GM11168 (cell line): ENCODE results near the gene EEPD1.
"Not testable (repeated sequence)": the region's sequence is repeated elsewhere in the genome, so short reads cannot be mapped to it uniquely, and the experiment has no call there.

Experiments
- in situ Hi-C: fragments of 300-500 bp; cut with MboI; formaldehyde crosslinking; loops from one replicate; pipeline ENCODE4 v1.12.0; 2022; ENCODE audit warnings: low sequenced_read_pairs; ENCODE audit not compliant: unreplicated experiment

Gene EEPD1

GRCh38 chr7:36128448-36129047 lies 24.5 kb upstream of the EEPD1 start:
- in situ Hi-C loops = no loop called here

- in situ Hi-C loops = no loop called here
Measured at GRCh38 chr7:36129048-36129534, 24.0 kb upstream of the EEPD1 start.

GRCh38 chr7:36130236-36130945 lies 22.7 kb upstream of the EEPD1 start:
- in situ Hi-C loops = no loop called here

DNA sequence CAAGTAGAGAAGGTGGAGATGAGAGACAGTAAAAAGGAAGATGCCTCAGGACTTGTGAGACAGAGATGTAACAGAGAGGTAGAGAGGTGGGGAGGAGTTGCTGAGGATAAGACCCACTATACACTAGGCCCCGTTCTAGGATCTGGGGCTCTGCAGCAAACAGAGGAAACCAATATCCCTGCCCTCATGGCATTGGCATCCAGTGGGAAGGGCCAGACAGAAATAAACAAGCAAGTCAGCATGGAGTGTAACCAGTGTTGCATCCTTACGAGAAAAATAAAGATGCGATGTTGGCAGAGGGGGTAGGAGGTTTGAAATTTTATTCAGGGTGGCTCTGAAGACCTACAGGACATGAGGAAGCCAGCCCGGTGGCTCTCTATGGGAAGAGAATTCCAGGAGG lies 22.0 kb upstream of the EEPD1 start:
- in situ Hi-C loops = no loop called here

DNA sequence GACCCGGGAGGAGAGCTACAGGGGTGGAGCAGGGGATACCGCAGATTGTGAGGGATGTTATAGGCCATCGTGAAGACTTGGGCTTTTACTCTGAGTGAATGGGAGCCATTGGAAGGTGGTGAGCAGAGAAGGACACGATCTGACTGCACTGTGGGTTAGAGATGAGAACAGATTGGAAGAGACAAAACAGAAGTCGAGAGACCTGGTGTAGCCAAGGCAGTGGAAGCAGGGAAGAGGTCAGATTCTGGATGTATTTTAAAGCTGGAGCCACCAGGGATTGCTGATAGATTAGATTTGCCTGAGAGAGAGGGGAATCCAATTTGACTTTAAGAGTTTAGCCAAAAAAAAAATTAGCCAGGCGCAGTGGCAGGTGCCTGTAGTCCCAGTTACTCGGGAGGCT lies 21.6 kb upstream of the EEPD1 start:
- in situ Hi-C loops = no loop called here

DNA sequence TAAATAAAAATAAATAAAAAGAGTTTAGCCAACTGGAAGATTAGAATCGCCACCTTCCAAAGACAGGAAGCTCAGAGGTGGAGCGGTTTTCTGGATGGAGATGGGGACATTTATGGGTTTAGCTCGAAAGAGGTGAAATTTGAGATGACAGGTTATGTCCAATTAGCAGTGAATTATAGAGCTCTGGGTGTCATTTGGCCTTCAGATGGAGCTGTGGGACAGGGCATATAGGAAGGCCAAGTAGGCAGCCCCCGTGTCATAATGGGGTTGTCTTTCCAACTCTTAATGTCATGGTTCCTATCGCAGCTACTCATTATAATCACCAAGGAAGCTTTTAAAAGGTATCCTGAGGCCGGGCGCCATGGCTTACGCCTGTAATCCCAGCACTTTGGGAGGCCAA lies 21.0 kb upstream of the EEPD1 start:
- in situ Hi-C loops = no loop called here

DNA sequence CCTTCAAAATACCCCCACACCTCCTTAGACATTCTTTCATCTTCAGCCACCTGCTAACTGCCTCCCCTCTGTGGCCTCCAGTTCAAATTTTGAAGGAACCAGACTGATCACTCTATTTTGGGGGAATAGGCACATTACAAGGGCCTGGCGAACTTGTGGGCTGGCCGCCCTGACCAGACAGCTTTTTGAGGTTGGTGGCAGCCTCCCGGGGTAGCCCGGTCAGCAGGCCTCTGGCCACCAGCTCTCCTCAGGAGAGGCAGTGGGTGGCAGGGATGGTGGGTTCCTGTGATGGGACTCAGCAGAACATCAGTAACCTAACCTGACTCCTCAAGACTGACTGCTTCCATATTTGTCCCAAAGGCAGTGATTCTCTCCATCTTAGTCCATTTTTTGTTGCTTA lies 17.4 kb upstream of the EEPD1 start:
- in situ Hi-C loops = no loop called here

GRCh38 chr7:36137258-36137657 lies 15.8 kb upstream of the EEPD1 start:
- in situ Hi-C loops = no loop called here

DNA sequence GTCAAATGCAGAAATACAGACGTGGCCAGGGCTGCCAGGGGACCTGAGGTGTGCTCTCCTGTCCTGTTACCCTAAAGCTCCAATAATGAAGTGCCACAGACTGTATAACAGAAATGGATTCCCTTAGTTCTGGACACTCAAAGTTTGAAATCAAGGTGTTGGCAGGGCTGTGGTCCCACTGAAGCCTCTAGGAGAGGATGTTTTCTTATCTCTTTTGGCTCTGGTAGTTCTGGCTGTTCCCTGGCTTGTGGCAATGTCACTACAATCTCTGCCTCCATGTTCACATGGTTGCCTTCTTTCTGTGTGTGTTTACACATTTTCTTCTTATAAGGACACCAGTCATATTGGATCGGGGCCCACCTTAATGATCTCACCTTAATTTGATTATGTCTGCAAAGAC lies 15.3 kb upstream of the EEPD1 start:
- in situ Hi-C loops = no loop called here

DNA sequence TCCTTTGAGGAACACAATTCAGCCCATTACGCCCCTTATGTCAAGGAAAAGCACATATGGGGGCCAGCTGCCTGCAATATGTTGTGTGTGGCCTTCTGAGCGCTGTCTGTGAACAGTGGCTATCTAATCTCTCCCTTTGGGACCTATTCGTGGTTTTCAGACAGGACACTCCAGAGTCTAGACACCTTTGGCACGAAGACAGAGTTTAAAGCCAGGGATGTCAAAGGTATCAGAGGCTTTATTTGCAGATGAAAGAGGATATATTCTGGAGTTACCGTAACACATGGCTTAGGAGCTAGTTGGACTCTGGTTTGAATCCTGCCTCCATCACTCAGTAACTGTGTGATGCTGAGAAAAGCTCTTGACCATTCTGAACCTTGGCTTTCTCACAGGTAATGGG lies 14.8 kb upstream of the EEPD1 start:
- in situ Hi-C loops = no loop called here

DNA sequence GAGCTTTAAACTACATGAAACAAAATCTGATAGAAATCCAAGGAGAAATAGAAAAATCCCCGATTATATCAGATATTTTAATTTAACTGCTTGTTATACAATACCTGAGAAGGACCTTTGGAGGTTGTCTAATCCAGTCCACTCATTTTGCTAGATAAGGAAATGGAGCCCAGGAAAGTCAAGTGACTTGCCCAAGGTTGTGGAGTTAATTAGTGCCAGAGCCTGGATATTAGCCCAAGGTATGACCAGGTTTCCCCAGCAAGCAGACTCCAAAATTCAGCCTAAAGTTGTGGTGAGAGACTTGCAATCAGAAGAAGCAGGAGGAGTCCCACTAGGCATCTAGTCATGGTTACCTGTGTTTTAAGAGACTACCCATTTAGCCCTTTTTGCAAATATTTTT lies 11.7 kb upstream of the EEPD1 start:
- in situ Hi-C loops = no loop called here

DNA sequence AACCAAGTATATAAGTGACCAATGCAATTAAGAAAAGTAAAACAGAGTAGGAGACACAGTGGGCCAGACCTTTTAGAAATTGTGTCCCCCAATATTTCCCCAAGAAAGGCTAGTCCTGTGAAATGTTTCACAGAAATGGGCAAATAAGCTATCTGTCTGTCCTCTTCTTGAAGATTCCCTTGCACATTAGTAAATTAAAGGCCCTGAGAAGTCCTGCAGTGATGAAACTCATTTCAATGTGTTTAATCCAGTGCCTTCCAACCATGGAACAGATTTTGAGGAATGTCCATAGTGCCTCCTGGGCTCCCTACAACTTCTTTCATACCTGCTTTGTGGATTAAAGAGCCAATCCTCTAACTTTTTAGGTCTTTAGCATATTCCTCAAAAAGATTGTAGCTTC lies 11.2 kb upstream of the EEPD1 start:
- in situ Hi-C loops = no loop called here

DNA sequence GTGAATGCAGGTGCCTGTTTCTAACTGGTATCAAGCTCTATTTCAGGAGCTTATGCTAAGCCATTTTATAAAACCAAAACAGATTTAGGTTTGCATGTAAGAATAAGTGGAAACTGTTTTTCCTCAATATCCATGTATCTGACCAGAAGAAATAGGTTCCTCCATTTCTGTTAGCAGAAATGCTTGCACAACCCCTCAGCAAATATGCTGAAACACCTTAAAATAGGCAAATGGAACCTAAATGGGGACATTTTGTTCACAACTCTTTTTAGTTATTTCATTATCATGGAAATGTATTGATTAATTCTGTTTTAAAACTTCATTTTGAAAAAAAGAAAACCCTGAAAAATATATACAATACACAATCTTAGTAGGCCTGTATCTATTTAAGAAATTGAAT lies 8.9 kb upstream of the EEPD1 start:
- in situ Hi-C loops = no loop called here

DNA sequence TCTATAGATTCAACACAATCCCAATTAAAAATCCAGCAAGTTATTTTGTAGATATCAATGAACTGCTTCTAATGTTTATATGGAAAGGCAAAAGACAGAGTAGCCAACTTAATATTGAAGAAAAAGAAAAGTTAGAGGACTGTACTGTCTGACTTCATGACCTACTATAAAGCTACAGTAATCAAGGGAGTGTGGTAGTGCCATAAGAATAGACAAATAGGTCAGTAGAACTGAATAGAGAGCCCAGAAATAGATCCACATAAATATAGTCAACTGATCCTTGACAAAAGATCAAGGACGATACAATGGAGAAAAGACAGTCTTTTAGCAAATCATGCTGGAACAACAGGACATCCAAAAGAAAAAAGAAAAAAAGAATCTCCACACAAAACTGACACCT lies 7.4 kb upstream of the EEPD1 start:
- in situ Hi-C loops = no loop called here

- in situ Hi-C loops = no loop called here
Measured at GRCh38 chr7:36147361-36147760, 5.7 kb upstream of the EEPD1 start.

GRCh38 chr7:36148422-36149065 lies 4.5 kb upstream of the EEPD1 start:
- in situ Hi-C loops = no loop called here

DNA sequence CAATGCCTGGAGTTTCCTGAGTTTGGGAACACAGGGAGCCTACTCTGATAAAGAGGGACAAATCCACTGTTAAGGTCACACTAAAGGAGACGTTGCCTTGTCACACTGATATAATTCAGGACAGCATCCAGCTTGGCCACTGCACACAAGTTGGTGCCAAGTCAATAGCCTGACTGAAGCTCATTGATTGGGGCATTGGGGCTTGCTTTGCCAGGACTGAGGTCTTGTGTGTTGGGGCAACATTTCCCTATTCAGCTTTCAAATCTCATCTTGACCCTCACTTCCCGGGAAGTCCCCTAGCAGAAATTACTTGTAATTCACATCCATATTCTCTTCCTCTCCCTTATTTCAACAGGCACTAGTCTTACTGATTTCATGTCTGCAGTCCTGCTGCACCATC lies 3.8 kb upstream of the EEPD1 start:
- in situ Hi-C loops = not testable (repeated sequence)

GRCh38 chr7:36149694-36150452 lies 3.2 kb upstream of the EEPD1 start:
- in situ Hi-C loops = no loop called here

DNA sequence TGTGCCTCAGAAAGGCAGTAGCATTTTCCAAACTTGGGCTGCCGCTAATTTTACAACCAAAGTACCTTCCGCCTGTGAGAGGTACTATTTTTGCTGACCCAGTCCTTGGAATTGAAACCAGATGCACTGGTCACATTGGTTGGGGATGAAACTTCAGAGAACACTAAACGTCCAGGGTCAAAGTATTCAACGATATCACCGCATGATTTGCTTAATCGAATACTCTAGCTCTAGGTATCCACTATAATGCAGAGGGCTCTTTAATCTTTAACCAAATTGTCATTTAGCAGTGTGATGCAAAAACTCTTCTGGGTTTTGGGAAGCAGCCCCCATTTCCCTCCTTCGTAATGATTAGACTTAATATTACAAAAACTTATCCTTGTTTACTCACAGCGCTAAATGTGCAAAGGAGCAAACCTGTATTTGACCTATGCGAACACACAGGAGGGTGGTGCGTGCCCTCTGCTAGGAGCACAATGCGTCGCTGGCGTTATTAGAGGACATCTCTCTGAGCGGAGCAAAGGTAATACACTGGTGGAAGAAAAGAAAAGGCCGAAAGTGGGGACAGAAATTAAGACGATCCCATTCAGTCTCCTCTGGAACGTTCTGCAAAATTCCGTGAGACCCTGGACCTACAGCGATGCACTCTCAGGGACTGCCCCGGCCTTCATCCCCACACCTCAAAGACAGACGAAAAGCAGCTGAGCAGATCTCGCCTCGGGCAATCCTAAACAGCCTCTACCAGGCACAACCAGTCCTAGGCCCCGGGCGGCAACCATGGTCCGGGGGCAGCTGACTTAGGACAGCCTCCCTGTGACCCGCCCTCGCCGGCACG lies 916 bp upstream of the EEPD1 start:
- in situ Hi-C loops = no loop called here

DNA sequence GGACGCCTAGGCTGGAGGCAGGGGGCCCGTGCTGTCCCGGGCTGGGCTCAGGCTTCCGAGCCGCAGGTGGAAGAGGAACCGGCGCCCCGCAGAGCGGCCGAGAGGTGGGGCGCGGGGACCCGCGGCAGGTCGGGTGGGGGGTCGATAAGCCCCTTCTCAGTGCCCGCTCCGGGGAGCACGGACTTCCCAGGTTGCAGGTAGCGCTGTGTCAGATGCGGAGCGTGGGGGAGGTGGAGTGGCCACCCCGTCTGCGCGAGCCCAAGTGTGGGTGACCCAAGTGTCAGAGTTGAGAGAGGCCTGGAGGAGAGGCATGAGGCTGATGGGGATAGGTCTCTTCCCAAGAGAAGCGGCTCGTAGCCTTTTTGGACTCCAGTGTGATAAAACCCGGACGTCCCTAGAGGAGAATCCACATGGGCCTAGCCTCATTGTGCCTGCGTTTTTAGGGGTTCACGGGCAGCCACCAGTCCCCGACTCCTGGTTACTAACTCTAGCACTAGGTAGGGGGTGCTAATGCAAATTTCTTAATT lies 580 bp downstream of the EEPD1 start:
- in situ Hi-C loops = no loop called here
